ENCODE measurements around the gene SMYD3.

GRCh38 chr1:245881767-245882391 is 625.2 kb downstream of the SMYD3 start:
- TF ChIP-seq EZH2 (IDR thresholded peaks at IDR 0.05; ENCODE audit: borderline replicate concordance, low read depth, low read length, severe bottlenecking) (no peak), CTCF (IDR thresholded peaks at IDR 0.05; ENCODE audit: borderline replicate concordance, extremely low read depth, low read length, poor library complexity, severe bottlenecking) (no peak)

Data from DND-41 (cell line).